Endothelial cell of umbilical vein (primary cell): ENCODE measurements around the gene PRRT1B. TPM values are rescaled to one million over a fixed set of nuclear protein-coding genes. Genes with fewer than 3 reads are reported as not detected.

Experiments used
- BruUV-seq: library from RNA; stranded (reverse); fragments of 400-500 nt; replicated peaks from 2 replicates; lab custom pipeline; 2021; lab: Mats Ljungman, UMichigan
- CTCF ChIA-PET: fragments of 300-600, 350-600 bp; sonication (Branson Sonifier 250); formaldehyde crosslinking; loops from one replicate; lab custom pipeline; 2021; ENCODE audit warnings: antibody characterized with exemption, inconsistent platforms; lab: Charles Lee
- POLR2A ChIA-PET: fragments of 300-600, 350-600 bp; sonication (Branson Sonifier 250); formaldehyde crosslinking; loops from one replicate; lab custom pipeline; 2021; ENCODE audit warnings: antibody characterized with exemption, inconsistent platforms; lab: Charles Lee
- DNase-seq: peaks from one replicate; pipeline ENCODE4 v3.0.0-alpha.2; 2011; ENCODE audit warnings: low read depth, low spot score
- FAIRE-seq: peaks from 2 replicates; lab custom pipeline; 2011; peaks lifted over from hg19 to GRCh38; lab: Jason Lieb, UNC
- H2AFZ ChIP-seq: 2 replicates; pipeline ENCODE4 v1.6.0; 2012; ENCODE audit warnings: low read depth, low read length, control low read depth, inconsistent platforms
- H3K27ac ChIP-seq: 2 replicates; pipeline ENCODE4 v1.5.1; 2011; ENCODE audit warnings: low read depth, mild to moderate bottlenecking, control low read depth, low read length, moderate library complexity; ENCODE audit not compliant: insufficient read depth
- H3K27me3 ChIP-seq, 2 experiments: 2 replicates each; pipeline versions ENCODE4 v1.6.0 to v1.6.1; 2011; ENCODE audit warnings: low read length in 2 of 2, mixed read lengths in 1 of 2; ENCODE audit not compliant: control insufficient read depth in 2 of 2, insufficient read depth in 2 of 2
- H3K36me3 ChIP-seq, 2 experiments: 2 replicates in 1 of 2; 3 replicates in 1 of 2; pipeline ENCODE4 v1.5.1; 2011; ENCODE audit warnings: low read length in 2 of 2, mild to moderate bottlenecking in 1 of 2, moderate library complexity in 1 of 2; ENCODE audit not compliant: control insufficient read depth in 2 of 2, insufficient read depth in 2 of 2; ENCODE audit errors: extremely low read depth in 1 of 2
- H3K4me1 ChIP-seq: 3 replicates; pipeline ENCODE4 v1.5.1; 2011; ENCODE audit warnings: mild to moderate bottlenecking, low read length; ENCODE audit not compliant: control insufficient read depth, insufficient read depth; ENCODE audit errors: extremely low read depth
- H3K4me2 ChIP-seq: 2 replicates; pipeline ENCODE4 v1.6.1; 2011; ENCODE audit warnings: low read length, control low read depth, mixed read lengths; ENCODE audit not compliant: insufficient read depth
- H3K4me3 ChIP-seq, 3 experiments: fragments of 200-600 bp in 1 of 3; sonication (generic), shearing (Covaris generic) in 1 of 3; replicated peaks in 1 of 3; 2 replicates each; pipeline ENCODE4 v1.5.1; 2011 to 2016; ENCODE audit warnings: control low read depth in 3 of 3, low read length in 3 of 3, mild to moderate bottlenecking in 2 of 3, inconsistent platforms in 1 of 3, low read depth in 1 of 3, moderate library complexity in 1 of 3; ENCODE audit not compliant: insufficient read depth in 1 of 3
- H3K79me2 ChIP-seq: 2 replicates; pipeline ENCODE4 v1.6.0; 2012; ENCODE audit warnings: low read length, inconsistent platforms; ENCODE audit not compliant: control insufficient read depth, insufficient read depth
- H3K9ac ChIP-seq: replicated peaks from 2 replicates; pipeline ENCODE3; 2011; ENCODE audit warnings: low read length, control low read depth; ENCODE audit not compliant: insufficient read depth; ENCODE audit errors: extremely low read depth
- H3K9me1 ChIP-seq: replicated peaks from 3 replicates; pipeline ENCODE4 v1.6.0; 2011; ENCODE audit warnings: mild to moderate bottlenecking, low read length; ENCODE audit not compliant: control insufficient read depth, insufficient read depth; ENCODE audit errors: extremely low read depth
- H3K9me3 ChIP-seq: replicated peaks from 2 replicates; pipeline ENCODE4 v1.5.1; 2012; ENCODE audit warnings: low read length, inconsistent platforms; ENCODE audit not compliant: control insufficient read depth, insufficient read depth
- H4K20me1 ChIP-seq: replicated peaks from 2 replicates; pipeline ENCODE3; 2011; ENCODE audit warnings: mild to moderate bottlenecking, low read length; ENCODE audit not compliant: control insufficient read depth, insufficient read depth; ENCODE audit errors: extremely low read depth
- CTCF ChIP-seq, 2 donors: IDR thresholded peaks; 1 replicate in 1 of 2; 2 replicates in 1 of 2; pipeline ENCODE4 v1.5.1; 2011; ENCODE audit warnings: low read length in 2 of 2, mild to moderate bottlenecking in 2 of 2, moderate library complexity in 2 of 2, control low read depth in 1 of 2, inconsistent platforms in 1 of 2, low read depth in 1 of 2; ENCODE audit not compliant: insufficient read depth in 1 of 2; ENCODE audit errors: extremely low read depth in 1 of 2
- EZH2 ChIP-seq: IDR thresholded peaks from 2 replicates; pipeline ENCODE4 v1.6.1; 2012; ENCODE audit warnings: borderline replicate concordance, low read depth, mild to moderate bottlenecking, moderate library complexity, low read length, inconsistent platforms; ENCODE audit not compliant: severe bottlenecking
- POLR2A ChIP-seq: IDR thresholded peaks from 2 replicates; pipeline ENCODE4 v1.6.1; 2012; ENCODE audit warnings: low read depth, mild to moderate bottlenecking, control low read depth, low read length
- dilution Hi-C: fragments of 300-500 bp; cut with MboI; formaldehyde crosslinking; loops from one replicate; pipeline ENCODE4 v1.15.0; 2019; ENCODE audit warnings: low sequenced_read_pairs; ENCODE audit not compliant: extremely low pct_ligation_motif_present
- intact Hi-C: fragments of 100-400 bp; cut with micrococcal nuclease; formaldehyde crosslinking; loops from one replicate; pipeline ENCODE4 v1.10.0; 2022
- polyA plus RNA-seq, 4 experiments: library from polyadenylated mRNA; depleted of rRNA in 3 of 4; stranded (reverse) in 3 of 4; unstranded in 1 of 4; fragments of >200 nt; gene quantifications; 2 replicates each; pipeline versions ENCODE4 v1.2.1 to v1.2.3, GENCODE V29; 2011 to 2012; ENCODE audit warnings: missing spikeins in 1 of 4
- total RNA-seq: library from RNA; stranded (reverse); gene quantifications from 2 replicates; pipeline ENCODE4 v1.2.3, GENCODE V29; 2021

PRRT1B gene
- total and polyA plus RNA-seq, 2 donors (not counting 3 experiments of a cell fraction or from before 2014, with no cell fraction given), result not detected

GRCh38 chr9:131537946-131538345 is 7.4 kb upstream of the PRRT1B start:
- intact Hi-C loops, result loop anchor here (10.0 kb wide), 1 partner anchor 47 kb away; no protein-coding TSS in a partner anchor
- ChIA-PET POLR2A (no interaction called here), CTCF (no interaction called here)
- no TSS peak for BruUV-seq
- H3K4me3 ChIP-seq, result no peak overlapping the region
- no peak for FAIRE-seq
- H3K27me3 ChIP-seq, result no peaks in the 10 kb centered on the region
- H2AFZ ChIP-seq, result no peak overlapping the region
- TF ChIP-seq POLR2A, result no peak
- no peaks in the 10 kb centered on the region for H3K9me1 ChIP-seq
- H4K20me1 ChIP-seq, result no peaks in the 10 kb centered on the region
- H3K9ac ChIP-seq, result no peak overlapping the region
- no peaks in the 10 kb centered on the region for H3K36me3 ChIP-seq
- H3K9me3 ChIP-seq, result no peaks in the 10 kb centered on the region
- no peak overlapping the region for H3K4me2 ChIP-seq
- DNase-seq, result no peak
- no peak overlapping the region for H3K27ac ChIP-seq
- no peaks in the 10 kb centered on the region for H3K4me1 ChIP-seq
- no peaks in the 10 kb centered on the region for H3K79me2 ChIP-seq
- dilution Hi-C loops, result no loop called here

GRCh38 chr9:131539223-131539923 is 6.0 kb upstream of the PRRT1B start:
- H3K27ac ChIP-seq, result no peak overlapping the region
- DNase-seq (no peak), FAIRE-seq (no peak)
- POLR2A ChIA-PET, result no interaction called here
- TF ChIP-seq CTCF (IDR thresholded peaks at IDR 0.05; ENCODE audit: extremely low read depth in 1 of 2, insufficient read depth in 1 of 2, low read depth in 1 of 2, low read length in 2 of 2) (no peak), EZH2 (no peak)
- H3K9me1 ChIP-seq, result no peaks in the 10 kb centered on the region
- H3K9me3 ChIP-seq, result no peaks in the 10 kb centered on the region
- no peaks in the 10 kb centered on the region for H4K20me1 ChIP-seq
- no peaks in the 10 kb centered on the region for H3K36me3 ChIP-seq
- no peak overlapping the region for H3K4me3 ChIP-seq
- no peaks in the 10 kb centered on the region for H3K79me2 ChIP-seq
- CTCF ChIA-PET, result no interaction called here
- H3K4me2 ChIP-seq, result no peak overlapping the region
- H3K9ac ChIP-seq, result no peak overlapping the region
- no peak overlapping the region for H2AFZ ChIP-seq
- no TSS peak for BruUV-seq
- dilution Hi-C loops, result no loop called here
- intact Hi-C loops, result loop anchor here (10.0 kb wide), 1 partner anchor 45 kb away; no protein-coding TSS in a partner anchor
- no peaks in the 10 kb centered on the region for H3K4me1 ChIP-seq
- peaks cover 3 to 5% of the 10 kb centered on the region in 2 experiments for H3K27me3 ChIP-seq
